OCI-LY3 (cell line): Measurements from ENCODE around the gene CCDC187.

Experiments used
- CTCF ChIP-seq: fragments of 200-600, 300-600 bp; sonication (generic); IDR thresholded peaks from 2 replicates; pipeline ENCODE4 v1.5.1; 2014; ENCODE audit warnings: antibody characterized with exemption, low read length, low read depth
- EZH2phosphoT487 ChIP-seq: fragments of 200-600 bp; shearing (Covaris generic); IDR thresholded peaks from 2 replicates; pipeline ENCODE4 v1.6.1; 2018; ENCODE audit warnings: antibody characterized with exemption, mixed run types, low read depth

- TF ChIP-seq CTCF (no peak), EZH2phosphoT487 (no peak)
Observed at GRCh38 chr9:136234597-136234996, 69.3 kb downstream of the CCDC187 start.
